ENCODE data around the gene PIM3. TPM values are rescaled to one million over a fixed set of nuclear protein-coding genes. Genes with fewer than 3 reads are reported as not detected.
A peak's percentile ranks its signal among the peaks of the same experiment; 100 is the strongest.

PIM3 gene
- total and polyA plus RNA-seq, 2 of the 8 experiments (the other 6 are each of a cell fraction or from before 2014, with no cell fraction given): 22.6 to 30.0 TPM

DNA sequence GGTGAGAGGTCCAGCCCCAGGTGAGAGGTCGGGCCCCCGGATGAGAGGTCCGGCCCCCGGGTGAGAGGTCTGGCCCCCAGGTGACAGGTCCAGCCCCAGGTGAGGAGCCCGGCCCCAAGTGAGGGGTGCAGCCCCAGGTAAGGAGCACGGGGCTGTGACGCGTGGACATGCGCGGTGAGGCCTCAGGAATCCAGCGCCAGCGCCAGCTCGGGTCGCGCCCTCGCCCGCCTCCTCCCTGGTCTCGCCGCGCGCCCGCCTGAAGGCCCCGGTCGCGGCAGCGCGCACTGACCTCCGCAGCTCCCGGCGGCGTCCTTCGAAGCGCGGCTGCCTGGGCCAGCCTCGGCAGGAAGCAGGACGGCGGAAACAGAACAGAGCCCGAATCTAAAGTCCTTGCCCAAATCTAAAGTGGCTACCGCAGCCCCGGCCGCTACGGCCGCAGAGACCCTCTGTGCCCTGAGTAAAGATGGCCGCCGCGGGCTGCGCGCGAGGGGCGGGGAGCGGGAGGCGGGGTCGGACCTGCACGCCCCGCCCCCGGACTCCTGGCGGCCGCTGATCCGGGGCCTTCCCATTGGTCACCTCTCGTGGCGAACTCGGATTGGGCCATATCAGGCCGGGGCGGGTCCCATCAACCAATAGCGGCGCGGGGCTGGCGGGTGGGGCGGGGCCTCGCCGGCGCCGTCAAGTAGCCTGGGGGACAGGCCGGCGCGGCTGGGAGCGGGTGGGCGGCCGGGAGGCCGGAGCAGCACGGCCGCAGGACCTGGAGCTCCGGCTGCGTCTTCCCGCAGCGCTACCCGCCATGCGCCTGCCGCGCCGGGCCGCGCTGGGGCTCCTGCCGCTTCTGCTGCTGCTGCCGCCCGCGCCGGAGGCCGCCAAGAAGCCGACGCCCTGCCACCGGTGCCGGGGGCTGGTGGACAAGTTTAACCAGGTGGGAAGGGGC, 42.3 kb upstream of the PIM3 start, which contains the start of the genes ALG12 and CRELD2 (continued):
- no peak for TF ChIP-seq SRF (IDR thresholded peaks at IDR 0.05; ENCODE audit: low read depth, low read length)
- TF ChIP-seq KDM1A (IDR thresholded peaks at IDR 0.05; ENCODE audit: borderline replicate concordance, low read length): no peak
- peak; percentile 70; the same call in 1 of the 2 replicates for TF ChIP-seq PHF8 (conservative IDR thresholded peaks at IDR 0.05; ENCODE audit: low read depth, low read length)
- TF ChIP-seq KDM5A (IDR thresholded peaks at IDR 0.05; ENCODE audit: low read length): no peak
- TF ChIP-seq GTF2F1 (IDR thresholded peaks at IDR 0.05; ENCODE audit: borderline replicate concordance, low read depth, low read length): no peak
- TF ChIP-seq GABPA (IDR thresholded peaks at IDR 0.05; ENCODE audit: borderline replicate concordance, insufficient read depth, low read length): peak; percentile 29; the same call in 1 of the 2 replicates
- peak; percentile 22; the same call in 1 of the 2 replicates for TF ChIP-seq E2F6 (IDR thresholded peaks at IDR 0.05)
- TF ChIP-seq NANOG (IDR thresholded peaks at IDR 0.05; ENCODE audit: insufficient read depth, low read depth, low read length, poor library complexity, severe bottlenecking): no peak
- no peak for TF ChIP-seq CEBPB (IDR thresholded peaks at IDR 0.05; ENCODE audit: low read depth, low read length)
- no peak for TF ChIP-seq SP2 (IDR thresholded peaks at IDR 0.05; ENCODE audit: low read length)
- TF ChIP-seq EP300 (IDR thresholded peaks at IDR 0.05; ENCODE audit: borderline replicate concordance in 1 of 2, low read depth in 2 of 2, low read length in 2 of 2): no peak
- TF ChIP-seq BRCA1 (IDR thresholded peaks at IDR 0.05; ENCODE audit: low read depth, low read length): no peak
- peak; percentile 37 for TF ChIP-seq KDM4A (IDR thresholded peaks at IDR 0.05; ENCODE audit: low read depth, low read length, severe bottlenecking)
- TF ChIP-seq SP4 (IDR thresholded peaks at IDR 0.05; ENCODE audit: low read length): no peak
- TF ChIP-seq TEAD4 (IDR thresholded peaks at IDR 0.05; ENCODE audit: low read depth, low read length): no peak
- TF ChIP-seq, protein P1, sequence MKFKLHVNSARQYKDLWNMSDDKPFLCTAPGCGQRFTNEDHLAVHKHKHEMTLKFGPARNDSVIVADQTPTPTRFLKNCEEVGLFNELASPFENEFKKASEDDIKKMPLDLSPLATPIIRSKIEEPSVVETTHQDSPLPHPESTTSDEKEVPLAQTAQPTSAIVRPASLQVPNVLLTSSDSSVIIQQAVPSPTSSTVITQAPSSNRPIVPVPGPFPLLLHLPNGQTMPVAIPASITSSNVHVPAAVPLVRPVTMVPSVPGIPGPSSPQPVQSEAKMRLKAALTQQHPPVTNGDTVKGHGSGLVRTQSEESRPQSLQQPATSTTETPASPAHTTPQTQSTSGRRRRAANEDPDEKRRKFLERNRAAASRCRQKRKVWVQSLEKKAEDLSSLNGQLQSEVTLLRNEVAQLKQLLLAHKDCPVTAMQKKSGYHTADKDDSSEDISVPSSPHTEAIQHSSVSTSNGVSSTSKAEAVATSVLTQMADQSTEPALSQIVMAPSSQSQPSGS (IDR thresholded peaks at IDR 0.05; ENCODE audit: low read length): no peak
- no peak for TF ChIP-seq EZH2 (IDR thresholded peaks at IDR 0.05; ENCODE audit: low read depth, low read length, severe bottlenecking)
- no peak; a peak in 2 of 4 replicates for TF ChIP-seq HDAC2 (IDR thresholded peaks at IDR 0.05; ENCODE audit: borderline replicate concordance in 1 of 2, low read depth in 2 of 2, low read length in 2 of 2)
- no peak for TF ChIP-seq RAD21 (IDR thresholded peaks at IDR 0.05 in 1 of 2, conservative IDR thresholded peaks at IDR 0.05 in 1 of 2; ENCODE audit: low read depth in 2 of 2, low read length in 2 of 2)
- TF ChIP-seq POLR2A (IDR thresholded peaks at IDR 0.05; ENCODE audit: control extremely low read depth in 1 of 2, low read depth in 2 of 2, low read length in 2 of 2): peak in 1 of 2 experiments; percentile 60; a peak in 1 of 3 replicates

Data from H1 (cell line).